IMR-90 (cell line): Measurements from ENCODE around the gene DGKG. TPM values are rescaled to one million over a fixed set of nuclear protein-coding genes. Genes with fewer than 3 reads are reported as not detected.

Experiments used
- ATAC-seq: fragments of 200-7000 bp; cut with Tn5 transposase; 2 replicates; pipeline ENCODE4 v1.9.1; 2020; ENCODE audit warnings: low read depth, mild to moderate bottlenecking, moderate library complexity
- BruUV-seq: library from RNA; stranded (reverse); fragments of 400-500 nt; replicated peaks from 2 replicates; lab custom pipeline; 2021; lab: Mats Ljungman, UMichigan
- CTCF ChIA-PET: fragments of 300-600 bp; formaldehyde crosslinking; extraction: SDS; loops from one replicate; lab custom pipeline; 2021; ENCODE audit warnings: antibody characterized with exemption; lab: Yijun Ruan, JAX
- POLR2A ChIA-PET: fragments of 300-600 bp; sonication (Branson Sonifier 250); formaldehyde crosslinking; loops from one replicate; lab custom pipeline; 2022; ENCODE audit warnings: antibody characterized with exemption; ENCODE audit not compliant: unreplicated experiment; lab: Charles Lee
- DNase-seq: peaks from one replicate; pipeline ENCODE4 v3.0.0; 2013
- H2AFZ ChIP-seq: replicated peaks from 2 replicates; pipeline ENCODE3; 2013; ENCODE audit warnings: low read length, mild to moderate bottlenecking; ENCODE audit not compliant: poor library complexity
- H2AK5ac ChIP-seq: 2 replicates; pipeline ENCODE4 v1.6.1; 2013; ENCODE audit warnings: low read depth, low read length, inconsistent platforms
- H2AK9ac ChIP-seq: replicated peaks from 2 replicates; pipeline ENCODE3; 2013; ENCODE audit warnings: mild to moderate bottlenecking, low read depth, low read length, moderate library complexity; ENCODE audit not compliant: poor library complexity
- H2BK120ac ChIP-seq: 2 replicates; pipeline ENCODE4 v1.6.1; 2013; ENCODE audit warnings: low read depth, low read length, inconsistent platforms
- H2BK15ac ChIP-seq: 3 replicates; pipeline ENCODE4 v1.6.1; 2013; ENCODE audit warnings: low read depth, low read length, inconsistent platforms
- H2BK20ac ChIP-seq: 2 replicates; pipeline ENCODE4 v1.6.1; 2013; ENCODE audit warnings: low read depth, mild to moderate bottlenecking, inconsistent platforms, low read length, moderate library complexity
- H2BK5ac ChIP-seq: 2 replicates; pipeline ENCODE4 v1.6.1; 2013; ENCODE audit warnings: mild to moderate bottlenecking, low read depth, low read length, inconsistent platforms; ENCODE audit not compliant: poor library complexity, severe bottlenecking
- H3K14ac ChIP-seq: replicated peaks from 2 replicates; pipeline ENCODE4 v1.6.1; 2013; ENCODE audit warnings: low read depth, low read length, inconsistent platforms
- H3K18ac ChIP-seq: 2 replicates; pipeline ENCODE4 v1.6.1; 2013; ENCODE audit warnings: low read depth, low read length, control low read depth
- H3K23ac ChIP-seq: 2 replicates; pipeline ENCODE4 v1.6.1; 2013; ENCODE audit warnings: low read depth, low read length, inconsistent platforms
- H3K27ac ChIP-seq: 2 replicates; pipeline ENCODE4 v1.5.1; 2013; ENCODE audit warnings: mild to moderate bottlenecking, control low read depth, low read length; ENCODE audit not compliant: insufficient read depth
- H3K27me3 ChIP-seq: 2 replicates; pipeline ENCODE4 v1.6.1; 2013; ENCODE audit warnings: low read length; ENCODE audit not compliant: control insufficient read depth, insufficient read depth
- H3K36me3 ChIP-seq: 2 replicates; pipeline ENCODE4 v1.6.1; 2013; ENCODE audit warnings: low read length, mixed read lengths; ENCODE audit not compliant: control insufficient read depth, insufficient read depth
- H3K4ac ChIP-seq: 2 replicates; pipeline ENCODE4 v1.6.1; 2013; ENCODE audit warnings: low read depth, low read length, inconsistent platforms
- H3K4me1 ChIP-seq: 2 replicates; pipeline ENCODE4 v1.6.1; 2013; ENCODE audit warnings: low read length, mixed read lengths; ENCODE audit not compliant: control insufficient read depth, insufficient read depth
- H3K4me2 ChIP-seq: 2 replicates; pipeline ENCODE4 v1.6.1; 2013; ENCODE audit warnings: low read depth, mild to moderate bottlenecking, control low read depth, low read length, moderate library complexity
- H3K4me3 ChIP-seq: 2 replicates; pipeline ENCODE4 v1.5.1; 2013; ENCODE audit warnings: low read depth, mild to moderate bottlenecking, control low read depth, low read length, moderate library complexity; ENCODE audit not compliant: insufficient read depth
- H3K56ac ChIP-seq: 2 replicates; pipeline ENCODE4 v1.6.1; 2013; ENCODE audit warnings: low read length, inconsistent platforms; ENCODE audit not compliant: insufficient read depth; ENCODE audit errors: extremely low read depth
- H3K79me1 ChIP-seq, 2 experiments: 2 replicates each; pipeline ENCODE4 v1.6.1; 2013; ENCODE audit warnings: low read length in 2 of 2, inconsistent platforms in 1 of 2, low read depth in 1 of 2
- H3K9ac ChIP-seq: 2 replicates; pipeline ENCODE4 v1.6.1; 2013; ENCODE audit warnings: low read depth, low read length, control low read depth
- H3K9me1 ChIP-seq: 2 replicates; pipeline ENCODE4 v1.6.1; 2013; ENCODE audit warnings: low read length, inconsistent platforms; ENCODE audit not compliant: insufficient read depth
- H3K9me3 ChIP-seq: 2 replicates; pipeline ENCODE4 v1.6.1; 2013; ENCODE audit warnings: low read length; ENCODE audit not compliant: control insufficient read depth, insufficient read depth
- H4K20me1 ChIP-seq: 2 replicates; pipeline ENCODE4 v1.6.1; 2013; ENCODE audit warnings: low read length, inconsistent platforms; ENCODE audit not compliant: insufficient read depth
- H4K5ac ChIP-seq: 2 replicates; pipeline ENCODE4 v1.6.1; 2013; ENCODE audit warnings: mild to moderate bottlenecking, low read depth, low read length, control low read depth
- H4K8ac ChIP-seq, 2 experiments: 2 replicates each; pipeline ENCODE4 v1.6.1; 2013; ENCODE audit warnings: low read depth in 2 of 2, low read length in 2 of 2, control low read depth in 1 of 2, inconsistent platforms in 1 of 2
- H4K91ac ChIP-seq: 2 replicates; pipeline ENCODE4 v1.6.1; 2013; ENCODE audit warnings: low read depth, low read length, inconsistent platforms; ENCODE audit not compliant: insufficient read depth
- BHLHE40 ChIP-seq: fragments of 150-350 bp; IDR thresholded peaks from 2 replicates; pipeline ENCODE4 v1.6.1; 2016; ENCODE audit warnings: mild to moderate bottlenecking, low read depth, low read length
- CHD1 ChIP-seq: IDR thresholded peaks from 2 replicates; pipeline ENCODE4 v1.6.1; 2012; ENCODE audit warnings: low read depth, low read length, improper control_type of control experiment
- CTCF ChIP-seq: conservative IDR thresholded peaks from 2 replicates; pipeline ENCODE4 v1.5.1; 2012; ENCODE audit warnings: mild to moderate bottlenecking, low read depth, low read length, improper control_type of control experiment
- ELK1 ChIP-seq: fragments of 150-350 bp; IDR thresholded peaks from 2 replicates; pipeline ENCODE4 v1.6.1; 2016; ENCODE audit warnings: low read depth, mild to moderate bottlenecking, low read length, moderate library complexity, borderline replicate concordance
- FOS ChIP-seq: fragments of 150-350 bp; IDR thresholded peaks from 2 replicates; pipeline ENCODE4 v1.6.1; 2016; ENCODE audit warnings: low read depth, low read length
- MAFK ChIP-seq: IDR thresholded peaks from 2 replicates; pipeline ENCODE4 v1.6.1; 2012; ENCODE audit warnings: low read depth, low read length, improper control_type of control experiment
- MAZ ChIP-seq: IDR thresholded peaks from 2 replicates; pipeline ENCODE4 v1.6.1; 2012; ENCODE audit warnings: low read depth, mild to moderate bottlenecking, low read length, improper control_type of control experiment, moderate library complexity, borderline replicate concordance
- MXI1 ChIP-seq: IDR thresholded peaks from 2 replicates; pipeline ENCODE4 v1.6.1; 2012; ENCODE audit warnings: low read depth, mild to moderate bottlenecking, low read length, moderate library complexity, borderline replicate concordance
- POLR2A ChIP-seq: IDR thresholded peaks from 2 replicates; pipeline ENCODE4 v1.6.1; 2012; ENCODE audit warnings: mild to moderate bottlenecking, low read depth, low read length
- RCOR1 ChIP-seq: IDR thresholded peaks from 2 replicates; pipeline ENCODE4 v1.6.1; 2012; ENCODE audit warnings: mild to moderate bottlenecking, low read length, improper control_type of control experiment; ENCODE audit not compliant: insufficient replicate concordance
- RFX5 ChIP-seq: IDR thresholded peaks from 2 replicates; pipeline ENCODE4 v1.8.0; 2012; ENCODE audit warnings: low read depth, mild to moderate bottlenecking, low read length, moderate library complexity
- SMC3 ChIP-seq: fragments of 150-350 bp; IDR thresholded peaks from 2 replicates; pipeline ENCODE4 v1.6.1; 2016; ENCODE audit warnings: low read depth, mild to moderate bottlenecking, antibody characterized with exemption, low read length, moderate library complexity
- USF2 ChIP-seq: fragments of 150-350 bp; IDR thresholded peaks from 2 replicates; pipeline ENCODE4 v1.6.1; 2017; ENCODE audit warnings: mild to moderate bottlenecking, antibody characterized with exemption, low read length, low read depth
- WGBS, 2 experiments: methylation state at CpG; one replicate each; pipeline versions ENCODE4 v1.1.5 to v1.1.7; 2013; ENCODE audit warnings: missing lambda C conversion rate in 2 of 2; ENCODE audit not compliant: insufficient read length in 1 of 2; ENCODE audit errors: extremely low coverage in 2 of 2; 5-methylcytosine and 5-hydroxymethylcytosine counted together
- dilution Hi-C: fragments of 300-500 bp; cut with HindIII; formaldehyde crosslinking; loops from one replicate; pipeline ENCODE4 v1.14.3; 2018; ENCODE audit warnings: low sequenced_read_pairs; ENCODE audit not compliant: unreplicated experiment
- in situ Hi-C: fragments of 300-500 bp; cut with MboI; formaldehyde crosslinking; loops from 3 replicates; pipeline ENCODE4 v1.14.3; 2019; ENCODE audit warnings: low sequenced_read_pairs, inconsistent platforms, mixed read lengths
- intact Hi-C: fragments of 100-400 bp; cut with micrococcal nuclease; formaldehyde crosslinking; loops from 2 replicates; pipeline ENCODE4 v1.10.0; 2022
- polyA plus RNA-seq, 3 experiments: library from polyadenylated mRNA; depleted of rRNA; stranded (reverse); fragments of >200 nt; gene quantifications; 2 replicates each; pipeline ENCODE4 v1.2.3, GENCODE V29; 2012; ENCODE audit warnings: low replicate concordance in 1 of 3
- total RNA-seq: library from RNA; depleted of rRNA; stranded (reverse); fragments of >200 nt; gene quantifications from 2 replicates; pipeline ENCODE4 v1.2.3, GENCODE V29; 2012

Gene DGKG
- total and polyA plus RNA-seq, 2 of the 4 experiments (the other 2 are of a cell fraction), result 1.2 to 4.1 TPM

DNA sequence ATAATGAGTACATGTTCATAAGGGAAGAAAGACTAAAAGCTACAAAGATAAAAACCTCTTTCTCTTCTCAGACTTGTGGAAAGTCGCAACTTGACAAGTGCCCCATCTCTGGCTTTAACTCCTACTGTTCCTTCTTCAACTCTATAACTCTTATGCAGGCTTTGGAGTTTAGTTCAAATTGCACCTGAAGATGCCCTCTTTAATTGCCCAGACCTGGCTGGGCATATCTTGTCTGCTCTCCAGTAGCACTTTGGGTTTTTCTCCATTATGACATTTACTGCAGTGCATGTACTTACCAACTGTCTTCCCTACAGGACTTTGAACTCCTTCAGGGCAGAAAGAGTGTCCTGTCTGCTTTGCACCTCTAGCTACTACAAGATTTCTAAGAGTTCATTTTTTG lies 32.4 kb downstream of the DGKG start:
- DNase-seq (no peak), ATAC-seq (no peak)
- no peak overlapping the region for H3K4me3 ChIP-seq
- H3K79me1 ChIP-seq, result no peaks in the 10 kb centered on the region
- no peak overlapping the region for H2AFZ ChIP-seq
- no CpG with 5 or more reads among the region's 1 CpG for WGBS, 2 experiments
- no peak overlapping the region for H3K4ac ChIP-seq
- peaks cover 20% of the 10 kb centered on the region for H3K27me3 ChIP-seq
- in situ Hi-C loops (no loop called here), intact Hi-C loops (no loop called here), dilution Hi-C loops (no loop called here)
- H3K36me3 ChIP-seq, result no peaks in the 10 kb centered on the region
- H3K23ac ChIP-seq, result no peak overlapping the region
- CTCF ChIA-PET, result no interaction called here
- H4K20me1 ChIP-seq, result no peaks in the 10 kb centered on the region
- no peak overlapping the region for H3K56ac ChIP-seq
- no peak overlapping the region for H2BK20ac ChIP-seq
- H2AK9ac ChIP-seq, result no peak overlapping the region
- H2BK15ac ChIP-seq, result no peak overlapping the region
- H4K8ac ChIP-seq, result no peak overlapping the region
- no peaks in the 10 kb centered on the region for H3K9me1 ChIP-seq
- H3K27ac ChIP-seq, result no peak overlapping the region
- H3K9ac ChIP-seq, result no peak overlapping the region
- no peak for TF ChIP-seq RFX5
- no peak for TF ChIP-seq MXI1
- no peak for TF ChIP-seq MAZ
- TF ChIP-seq RCOR1, result no peak
- TF ChIP-seq ELK1, result no peak
- no peak for TF ChIP-seq POLR2A
- TF ChIP-seq FOS, result no peak
- no peak for TF ChIP-seq BHLHE40
- TF ChIP-seq USF2, result no peak
- no peak for TF ChIP-seq CHD1
- TF ChIP-seq MAFK, result no peak
- TF ChIP-seq SMC3, result no peak
- no peak for TF ChIP-seq CTCF
- no peak overlapping the region for H3K18ac ChIP-seq
- H4K5ac ChIP-seq, result no peak overlapping the region
- no peak overlapping the region for H2BK5ac ChIP-seq
- H2AK5ac ChIP-seq, result no peak overlapping the region
- POLR2A ChIA-PET, result no interaction called here
- H3K4me1 ChIP-seq, result no peaks in the 10 kb centered on the region
- no peak overlapping the region for H3K4me2 ChIP-seq
- no peak overlapping the region for H2BK120ac ChIP-seq
- BruUV-seq, result no TSS peak
- no peaks in the 10 kb centered on the region for H3K9me3 ChIP-seq
- H3K14ac ChIP-seq, result no peak overlapping the region
- H4K91ac ChIP-seq, result no peak overlapping the region
